Memory B cell (primary cell): ENCODE measurements around the gene CHORDC1.
A peak's percentile ranks its signal among the peaks of the same experiment; 100 is the strongest.
"Not testable (repeated sequence)": the region's sequence is repeated elsewhere in the genome, so short reads cannot be mapped to it uniquely, and the experiment has no call there.

Source experiments
- ATAC-seq: fragments of 150-1000 bp; cut with Tn5 transposase; 2 replicates; pipeline ENCODE4 v1.10.0; 2021; ENCODE audit warnings: low read depth, mild to moderate bottlenecking, moderate library complexity
- DNase-seq, 2 donors: peaks; one replicate each; pipeline ENCODE4 v3.0.0; 2022; ENCODE audit warnings: low spot score in 2 of 2
- H3K27ac Mint-ChIP-seq: one replicate; pipeline ENCODE4 v1.8.0; 2022; ENCODE audit warnings: mild to moderate bottlenecking, moderate library complexity, mixed read lengths
- H3K27me3 Mint-ChIP-seq: one replicate; pipeline ENCODE4 v1.8.0; 2022; ENCODE audit warnings: mixed read lengths
- H3K36me3 Mint-ChIP-seq: one replicate; pipeline ENCODE4 v1.8.0; 2022; ENCODE audit warnings: mild to moderate bottlenecking, mixed read lengths
- H3K4me1 Mint-ChIP-seq: one replicate; pipeline ENCODE4 v1.8.0; 2022; ENCODE audit warnings: mixed read lengths
- H3K4me3 Mint-ChIP-seq: one replicate; pipeline ENCODE4 v1.8.0; 2022; ENCODE audit warnings: mild to moderate bottlenecking, moderate library complexity, mixed read lengths
- H3K9me3 Mint-ChIP-seq: one replicate; pipeline ENCODE4 v1.8.0; 2022; ENCODE audit warnings: mixed read lengths

The CHORDC1 gene

DNA sequence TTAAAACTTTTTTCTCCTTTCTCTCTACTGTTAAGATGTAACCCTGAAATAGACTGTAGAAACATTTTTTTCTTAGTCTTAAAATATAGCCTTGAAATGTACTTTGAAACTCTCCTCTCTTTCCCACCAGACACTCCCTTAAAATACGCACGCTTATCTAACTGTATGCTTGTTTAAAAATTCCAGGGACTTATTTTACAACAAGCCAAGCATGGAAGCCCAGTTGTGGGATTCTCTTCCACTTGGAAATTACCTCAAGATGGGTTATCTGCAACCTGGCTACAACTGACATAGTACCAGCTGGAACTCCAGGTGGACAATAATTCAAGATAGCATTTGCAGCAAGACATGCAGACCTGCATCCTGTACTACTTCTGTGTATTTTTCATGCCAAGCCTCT, 12.1 kb upstream of the CHORDC1 start:
- Mint-ChIP-seq H3K4me3 (no peak overlapping the region), H3K36me3 (peaks cover 2% of the 10 kb centered on the region), H3K27me3 (peaks cover 5% of the 10 kb centered on the region), H3K9me3 (peaks cover 3% of the 10 kb centered on the region), H3K4me1 (no peaks in the 10 kb centered on the region), H3K27ac (no peak overlapping the region)
- DNase-seq: no peak
- no peak for ATAC-seq

DNA sequence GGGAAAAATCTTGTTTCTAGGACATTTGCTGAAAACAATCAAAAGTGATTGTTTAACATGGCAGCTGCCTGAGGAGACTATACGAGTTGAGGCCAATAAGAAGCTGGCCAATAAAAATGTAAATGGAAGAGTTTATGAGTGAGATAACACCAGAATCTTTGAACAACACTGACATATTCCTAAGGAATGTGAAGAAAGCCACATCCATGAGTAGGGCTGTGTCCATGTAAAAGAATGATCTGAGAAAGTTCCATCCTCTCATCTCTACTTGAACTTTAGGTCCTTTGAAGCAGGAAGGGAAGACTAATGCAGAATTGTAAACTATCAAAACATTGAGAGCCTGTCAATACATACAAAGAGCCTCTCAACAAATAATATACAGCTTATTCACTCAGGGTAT, 6.9 kb upstream of the CHORDC1 start:
- no peaks in the 10 kb centered on the region for H3K27me3 Mint-ChIP-seq
- no peak overlapping the region for H3K4me3 Mint-ChIP-seq
- peaks cover 3% of the 10 kb centered on the region for H3K36me3 Mint-ChIP-seq
- ATAC-seq (no peak), DNase-seq (no peak)
- H3K27ac Mint-ChIP-seq: no peak overlapping the region
- H3K9me3 Mint-ChIP-seq: peaks cover 5% of the 10 kb centered on the region
- H3K4me1 Mint-ChIP-seq: no peaks in the 10 kb centered on the region

DNA sequence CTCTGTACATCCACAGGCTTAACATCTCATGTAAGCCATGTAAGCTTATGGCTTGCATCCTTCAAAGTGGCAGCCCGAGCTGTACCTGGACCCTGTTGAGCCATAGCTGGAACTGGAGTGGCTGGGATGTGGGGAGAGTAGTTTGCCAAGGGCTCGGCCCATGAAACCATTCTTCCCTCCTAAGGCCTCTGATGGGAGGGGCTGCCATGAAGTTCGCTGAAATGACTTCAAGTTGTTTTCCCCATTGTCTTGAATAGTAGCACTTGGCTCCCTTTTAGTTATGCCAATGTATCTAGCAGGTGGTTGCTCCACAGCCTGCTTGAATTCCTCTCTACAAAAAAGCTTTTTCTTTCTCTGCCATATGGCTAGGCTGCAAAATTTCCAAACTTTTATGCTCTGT, 5.2 kb upstream of the CHORDC1 start:
- Mint-ChIP-seq H3K4me1 (peaks cover 6% of the 10 kb centered on the region), H3K9me3 (peaks cover 5% of the 10 kb centered on the region), H3K27ac (no peak overlapping the region), H3K27me3 (no peaks in the 10 kb centered on the region), H3K4me3 (no peak overlapping the region), H3K36me3 (peaks cover 3% of the 10 kb centered on the region)
- no peak for DNase-seq
- no peak for ATAC-seq

GRCh38 chr11:90223248-90223585, 368 bp upstream of the CHORDC1 start:
- ATAC-seq (peak; percentile 52), DNase-seq (no peak)
- Mint-ChIP-seq H3K4me1 (peaks cover 34% of the 10 kb centered on the region), H3K27me3 (no peaks in the 10 kb centered on the region), H3K36me3 (peaks cover 6% of the 10 kb centered on the region), H3K27ac (peak overlapping the region; percentile 94), H3K4me3 (peak overlapping the region; percentile 98), H3K9me3 (no peaks in the 10 kb centered on the region)

GRCh38 chr11:90221803-90222458, 918 bp downstream of the CHORDC1 start:
- H3K4me3 Mint-ChIP-seq: peak overlapping the region; percentile 98
- H3K27me3 Mint-ChIP-seq: no peaks in the 10 kb centered on the region
- H3K4me1 Mint-ChIP-seq: peaks cover 34% of the 10 kb centered on the region
- DNase-seq: no peak
- H3K27ac Mint-ChIP-seq: peak overlapping the region; percentile 94
- H3K36me3 Mint-ChIP-seq: peaks cover 6% of the 10 kb centered on the region
- peak; percentile 11 for ATAC-seq
- no peaks in the 10 kb centered on the region for H3K9me3 Mint-ChIP-seq

GRCh38 chr11:90220391-90220790, 2.5 kb downstream of the CHORDC1 start:
- Mint-ChIP-seq H3K4me1 (peaks cover 40% of the 10 kb centered on the region), H3K27me3 (no peaks in the 10 kb centered on the region), H3K4me3 (peak overlapping the region; percentile 72), H3K27ac (peak overlapping the region; percentile 94), H3K9me3 (no peaks in the 10 kb centered on the region), H3K36me3 (peaks cover 11% of the 10 kb centered on the region)
- no peak for ATAC-seq
- DNase-seq: no peak

GRCh38 chr11:90219438-90219837, 3.4 kb downstream of the CHORDC1 start:
- Mint-ChIP-seq H3K36me3 (peaks cover 11% of the 10 kb centered on the region), H3K4me1 (peaks cover 40% of the 10 kb centered on the region), H3K4me3 (no peak overlapping the region), H3K9me3 (no peaks in the 10 kb centered on the region), H3K27ac (peak overlapping the region; percentile 94), H3K27me3 (no peaks in the 10 kb centered on the region)
- no peak for ATAC-seq
- no peak for DNase-seq

GRCh38 chr11:90218606-90219005, 4.2 kb downstream of the CHORDC1 start:
- Mint-ChIP-seq H3K4me1 (peaks cover 37% of the 10 kb centered on the region), H3K27ac (no peak overlapping the region), H3K9me3 (no peaks in the 10 kb centered on the region), H3K4me3 (no peak overlapping the region), H3K27me3 (no peaks in the 10 kb centered on the region), H3K36me3 (peaks cover 12% of the 10 kb centered on the region)
- DNase-seq: no peak
- ATAC-seq: no peak

DNA sequence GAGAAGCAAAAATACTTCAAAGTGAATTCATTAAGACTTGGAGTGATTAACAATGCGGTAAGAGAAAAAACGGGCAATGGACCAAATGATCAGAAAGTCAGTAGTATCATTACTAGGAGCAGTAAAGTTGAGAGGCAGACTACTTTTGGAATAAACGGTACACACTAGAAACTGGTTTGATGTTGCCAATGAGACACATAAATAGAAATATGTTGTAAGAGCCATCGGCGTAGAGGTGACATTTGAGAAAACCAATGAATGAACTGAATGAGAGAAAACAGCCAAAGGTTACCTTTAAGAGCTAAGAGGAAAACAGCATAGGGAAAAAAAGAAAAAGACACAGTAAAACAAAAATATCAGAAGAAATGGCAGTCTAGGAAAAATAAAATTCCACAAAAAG, 6.2 kb downstream of the CHORDC1 start:
- H3K4me3 Mint-ChIP-seq: no peak overlapping the region
- DNase-seq: no peak
- no peaks in the 10 kb centered on the region for H3K9me3 Mint-ChIP-seq
- no peak for ATAC-seq
- H3K27ac Mint-ChIP-seq: peak overlapping the region; percentile 28
- peaks cover 29% of the 10 kb centered on the region for H3K4me1 Mint-ChIP-seq
- H3K27me3 Mint-ChIP-seq: no peaks in the 10 kb centered on the region
- peaks cover 14% of the 10 kb centered on the region for H3K36me3 Mint-ChIP-seq

DNA sequence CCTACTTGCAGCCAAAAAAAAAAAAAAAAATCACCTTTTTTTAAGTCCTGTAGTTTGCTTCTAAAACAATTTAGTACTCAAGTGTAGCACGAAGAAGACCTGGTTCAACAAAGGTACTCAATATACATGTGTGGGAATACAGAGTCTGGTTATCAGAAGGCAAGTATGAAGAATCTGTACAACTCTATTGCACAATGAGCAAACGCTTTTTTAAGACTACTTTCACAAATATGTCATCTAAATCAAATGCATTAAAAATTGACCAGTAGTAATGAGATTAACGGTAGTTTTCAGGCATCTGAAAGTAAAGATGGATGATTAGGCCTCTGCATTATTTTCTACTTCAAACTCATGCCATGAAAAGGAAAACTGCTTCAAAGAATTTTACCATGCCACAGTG, 9.5 kb downstream of the CHORDC1 start:
- no peaks in the 10 kb centered on the region for H3K9me3 Mint-ChIP-seq
- H3K36me3 Mint-ChIP-seq: peaks cover 18% of the 10 kb centered on the region
- H3K27me3 Mint-ChIP-seq: no peaks in the 10 kb centered on the region
- H3K27ac Mint-ChIP-seq: no peak overlapping the region
- DNase-seq (no peak), ATAC-seq (no peak)
- H3K4me3 Mint-ChIP-seq: no peak overlapping the region
- peaks cover 6% of the 10 kb centered on the region for H3K4me1 Mint-ChIP-seq

- Mint-ChIP-seq H3K27me3 (no peaks in the 10 kb centered on the region), H3K4me3 (no peak overlapping the region), H3K4me1 (no peaks in the 10 kb centered on the region), H3K9me3 (no peaks in the 10 kb centered on the region), H3K27ac (peak overlapping the region; percentile 1), H3K36me3 (peaks cover 18% of the 10 kb centered on the region)
- ATAC-seq (no peak), DNase-seq (no peak)
Measured at GRCh38 chr11:90208857-90209256, 14.0 kb downstream of the CHORDC1 start.

- ATAC-seq, H3K9me3 Mint-ChIP-seq, H3K27ac Mint-ChIP-seq, H3K4me1 Mint-ChIP-seq, H3K4me3 Mint-ChIP-seq, DNase-seq, H3K27me3 Mint-ChIP-seq: not testable (repeated sequence)
- H3K36me3 Mint-ChIP-seq: peaks cover 15% of the 10 kb centered on the region
Measured at GRCh38 chr11:90207992-90208391, 14.9 kb downstream of the CHORDC1 start.

DNA sequence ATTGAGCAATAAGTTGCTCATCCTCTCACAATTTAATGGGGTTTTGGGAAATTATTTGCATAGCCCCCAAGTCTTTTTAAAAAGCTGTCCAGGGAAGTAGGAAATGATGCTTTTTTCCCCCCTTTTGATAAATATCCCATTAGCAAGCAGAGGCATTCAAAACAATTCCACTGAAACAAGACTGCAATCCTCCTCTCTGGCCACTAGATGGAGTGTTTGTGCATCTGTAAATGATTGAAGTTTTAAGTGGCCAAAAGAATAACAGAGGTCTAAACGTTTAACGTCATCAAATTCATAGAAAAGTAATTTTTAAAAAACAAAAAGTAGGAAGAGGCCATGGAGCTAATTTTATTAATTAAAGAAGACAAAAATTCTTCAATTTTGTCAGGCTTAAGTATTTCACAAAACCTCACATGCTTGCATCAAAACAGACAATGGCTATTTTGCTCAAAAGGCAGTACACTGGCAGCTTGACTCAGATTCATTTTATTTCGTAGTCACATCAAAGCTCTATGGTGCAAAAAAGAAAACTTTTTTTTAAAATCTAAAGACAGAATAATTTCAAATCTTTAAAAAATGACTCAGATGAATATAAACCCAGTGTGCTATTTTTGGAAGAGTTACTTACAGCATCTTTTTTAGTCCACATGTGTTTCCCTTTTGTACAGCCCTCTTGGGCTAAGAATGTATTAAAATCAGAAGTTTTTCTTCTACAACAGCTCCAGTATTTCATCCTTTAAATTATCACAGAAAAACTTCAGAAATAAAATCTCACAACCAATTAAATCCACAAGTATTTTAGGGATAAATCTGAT, 17.8 kb downstream of the CHORDC1 start:
- no peaks in the 10 kb centered on the region for H3K9me3 Mint-ChIP-seq
- peak in 1 of 2 donors; percentile 46 for DNase-seq
- ATAC-seq: peak; percentile 45
- peaks cover 21% of the 10 kb centered on the region for H3K36me3 Mint-ChIP-seq
- no peaks in the 10 kb centered on the region for H3K27me3 Mint-ChIP-seq
- H3K27ac Mint-ChIP-seq: no peak overlapping the region
- H3K4me3 Mint-ChIP-seq: no peak overlapping the region
- no peaks in the 10 kb centered on the region for H3K4me1 Mint-ChIP-seq

DNA sequence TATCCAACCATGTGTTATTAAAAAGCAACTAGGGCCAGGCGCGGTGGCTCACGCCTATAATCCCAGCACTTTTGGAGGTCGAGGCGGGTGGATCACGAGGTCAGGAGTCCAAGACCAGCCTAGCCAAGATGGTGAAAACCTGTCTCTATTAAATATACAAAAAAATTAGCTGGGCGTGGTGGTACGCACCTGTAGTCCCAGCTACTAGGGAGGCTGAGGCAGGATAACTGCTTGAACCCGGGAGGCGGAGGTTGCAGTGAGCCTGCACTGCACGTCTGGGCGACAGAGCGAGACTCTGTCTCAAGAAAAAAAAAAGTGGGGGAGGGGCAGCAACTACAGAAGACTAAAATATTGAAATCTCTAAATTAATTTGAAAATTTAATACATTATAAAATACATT, 18.4 kb downstream of the CHORDC1 start:
- no peaks in the 10 kb centered on the region for H3K4me1 Mint-ChIP-seq
- DNase-seq (no peak), ATAC-seq (no peak)
- H3K27ac Mint-ChIP-seq: no peak overlapping the region
- H3K4me3 Mint-ChIP-seq: no peak overlapping the region
- H3K36me3 Mint-ChIP-seq: peaks cover 15% of the 10 kb centered on the region
- H3K9me3 Mint-ChIP-seq: no peaks in the 10 kb centered on the region
- H3K27me3 Mint-ChIP-seq: no peaks in the 10 kb centered on the region

DNA sequence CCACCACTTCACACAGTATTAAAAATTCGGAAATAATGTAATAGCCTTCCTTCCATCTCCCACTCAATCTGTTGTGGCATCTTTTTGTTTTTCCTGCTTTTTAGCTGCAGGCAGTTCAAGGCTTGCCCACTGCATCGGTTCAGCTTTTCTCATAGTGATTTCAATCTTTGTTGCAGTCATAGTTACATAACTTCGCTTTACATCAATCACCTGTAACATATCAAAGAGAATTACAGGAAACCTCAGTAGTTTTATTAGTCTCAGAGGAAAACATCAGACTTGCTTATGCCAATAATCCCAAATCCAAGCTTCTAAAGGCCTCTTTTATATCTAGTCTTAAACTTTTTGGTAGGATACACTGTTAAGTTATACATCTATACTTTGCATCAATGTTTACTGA, 20.5 kb downstream of the CHORDC1 start:
- peak overlapping the region; percentile 21 for H3K27ac Mint-ChIP-seq
- H3K36me3 Mint-ChIP-seq: peaks cover 18% of the 10 kb centered on the region

More for the DNA sequence above, 20.5 kb downstream of the CHORDC1 start:
- no peak overlapping the region for H3K4me3 Mint-ChIP-seq
- ATAC-seq (no peak), DNase-seq (no peak)
- no peaks in the 10 kb centered on the region for H3K27me3 Mint-ChIP-seq
- H3K4me1 Mint-ChIP-seq: no peaks in the 10 kb centered on the region
- no peaks in the 10 kb centered on the region for H3K9me3 Mint-ChIP-seq
